Keratinocyte (primary cell): ENCODE results near the gene SNX3.

ENCODE experiments used
- EZH2 ChIP-seq: IDR thresholded peaks from one replicate; pipeline ENCODE4 v1.6.1; 2012; ENCODE audit warnings: inconsistent platforms, mild to moderate bottlenecking, low read length, moderate library complexity
- TF ChIP-seq, protein P1 (sequence below), 3 experiments: IDR thresholded peaks in 1 of 3; conservative IDR thresholded peaks in 1 of 3; optimal IDR thresholded peaks in 1 of 3; 2 replicates in 2 of 3; 3 replicates in 1 of 3; pipeline versions ENCODE3 to v1.5.1; 2011; ENCODE audit warnings: low read length in 3 of 3, mild to moderate bottlenecking in 3 of 3, moderate library complexity in 2 of 3, control low read depth in 1 of 3, inconsistent platforms in 1 of 3; ENCODE audit not compliant: insufficient read depth in 2 of 3; ENCODE audit errors: extremely low read depth in 1 of 3

- TF ChIP-seq, protein P1, sequence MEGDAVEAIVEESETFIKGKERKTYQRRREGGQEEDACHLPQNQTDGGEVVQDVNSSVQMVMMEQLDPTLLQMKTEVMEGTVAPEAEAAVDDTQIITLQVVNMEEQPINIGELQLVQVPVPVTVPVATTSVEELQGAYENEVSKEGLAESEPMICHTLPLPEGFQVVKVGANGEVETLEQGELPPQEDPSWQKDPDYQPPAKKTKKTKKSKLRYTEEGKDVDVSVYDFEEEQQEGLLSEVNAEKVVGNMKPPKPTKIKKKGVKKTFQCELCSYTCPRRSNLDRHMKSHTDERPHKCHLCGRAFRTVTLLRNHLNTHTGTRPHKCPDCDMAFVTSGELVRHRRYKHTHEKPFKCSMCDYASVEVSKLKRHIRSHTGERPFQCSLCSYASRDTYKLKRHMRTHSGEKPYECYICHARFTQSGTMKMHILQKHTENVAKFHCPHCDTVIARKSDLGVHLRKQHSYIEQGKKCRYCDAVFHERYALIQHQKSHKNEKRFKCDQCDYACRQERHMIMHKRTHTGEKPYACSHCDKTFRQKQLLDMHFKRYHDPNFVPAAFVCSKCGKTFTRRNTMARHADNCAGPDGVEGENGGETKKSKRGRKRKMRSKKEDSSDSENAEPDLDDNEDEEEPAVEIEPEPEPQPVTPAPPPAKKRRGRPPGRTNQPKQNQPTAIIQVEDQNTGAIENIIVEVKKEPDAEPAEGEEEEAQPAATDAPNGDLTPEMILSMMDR (optimal IDR thresholded peaks at IDR 0.05 in 1 of 3, IDR thresholded peaks at IDR 0.05 in 1 of 3, conservative IDR thresholded peaks at IDR 0.05 in 1 of 3; ENCODE audit: extremely low read depth in 1 of 3, insufficient read depth in 2 of 3, low read length in 3 of 3), result peak in 2 of 3 experiments; percentile 40 to 46
- TF ChIP-seq EZH2, result peak; percentile 6
Measured at GRCh38 chr6:108168501-108169463, 92.1 kb downstream of the SNX3 start.
